AG04449 (cell line): ENCODE results near the gene UROS.

Experiments used
- CTCF ChIA-PET: fragments of 350-600 bp; formaldehyde crosslinking; extraction: SDS; loops from one replicate; lab custom pipeline; 2021; ENCODE audit warnings: antibody characterized with exemption; lab: Yijun Ruan, JAX
- POLR2A ChIA-PET: fragments of 400-600, 350-600 bp; formaldehyde crosslinking; extraction: SDS; loops from one replicate; lab custom pipeline; 2020; ENCODE audit warnings: antibody characterized with exemption, inconsistent platforms; lab: Yijun Ruan, JAX
- DNase-seq: peaks from one replicate; pipeline ENCODE4 v3.0.0-alpha.2; 2010; ENCODE audit warnings: low read depth, low spot score
- H3K4me3 ChIP-seq: 2 replicates; pipeline ENCODE4 v1.5.1; 2011; ENCODE audit warnings: low read depth, mild to moderate bottlenecking, control low read depth, low read length
- TF ChIP-seq, protein P1 (sequence below): IDR thresholded peaks from one replicate; pipeline ENCODE4 v1.5.1; 2011; ENCODE audit warnings: mild to moderate bottlenecking, moderate library complexity, low read length, control low read depth, inconsistent platforms; ENCODE audit not compliant: insufficient read depth; ENCODE audit errors: missing control alignments

UROS gene

DNA sequence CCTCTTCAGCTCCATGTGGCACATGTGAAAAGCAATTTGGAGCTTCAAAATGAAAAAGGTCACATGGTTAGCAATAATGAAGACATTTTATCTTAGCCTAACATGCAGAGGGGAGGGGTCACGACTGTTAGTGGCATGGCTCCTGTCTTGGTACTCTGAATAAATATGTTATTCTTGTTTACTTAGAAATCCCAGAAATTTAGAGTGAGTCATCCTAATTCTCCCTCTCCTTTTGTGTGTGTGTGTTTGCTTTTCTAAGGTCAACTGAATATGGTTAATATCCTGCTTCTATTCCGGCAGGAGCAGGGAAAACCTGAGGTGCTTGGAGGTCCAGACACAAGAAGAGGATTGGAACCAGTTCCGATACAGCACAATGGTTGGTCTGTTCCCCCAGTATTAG is 17.9 kb upstream of the UROS start:
- CTCF ChIA-PET: interaction anchor here (1.0 kb wide), 1 partner anchor 14 kb away, joined by 3 read pairs; no protein-coding TSS in a partner anchor
- POLR2A ChIA-PET: no interaction called here
- TF ChIP-seq, protein P1, sequence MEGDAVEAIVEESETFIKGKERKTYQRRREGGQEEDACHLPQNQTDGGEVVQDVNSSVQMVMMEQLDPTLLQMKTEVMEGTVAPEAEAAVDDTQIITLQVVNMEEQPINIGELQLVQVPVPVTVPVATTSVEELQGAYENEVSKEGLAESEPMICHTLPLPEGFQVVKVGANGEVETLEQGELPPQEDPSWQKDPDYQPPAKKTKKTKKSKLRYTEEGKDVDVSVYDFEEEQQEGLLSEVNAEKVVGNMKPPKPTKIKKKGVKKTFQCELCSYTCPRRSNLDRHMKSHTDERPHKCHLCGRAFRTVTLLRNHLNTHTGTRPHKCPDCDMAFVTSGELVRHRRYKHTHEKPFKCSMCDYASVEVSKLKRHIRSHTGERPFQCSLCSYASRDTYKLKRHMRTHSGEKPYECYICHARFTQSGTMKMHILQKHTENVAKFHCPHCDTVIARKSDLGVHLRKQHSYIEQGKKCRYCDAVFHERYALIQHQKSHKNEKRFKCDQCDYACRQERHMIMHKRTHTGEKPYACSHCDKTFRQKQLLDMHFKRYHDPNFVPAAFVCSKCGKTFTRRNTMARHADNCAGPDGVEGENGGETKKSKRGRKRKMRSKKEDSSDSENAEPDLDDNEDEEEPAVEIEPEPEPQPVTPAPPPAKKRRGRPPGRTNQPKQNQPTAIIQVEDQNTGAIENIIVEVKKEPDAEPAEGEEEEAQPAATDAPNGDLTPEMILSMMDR: no peak
- no peak for DNase-seq
- no peak overlapping the region for H3K4me3 ChIP-seq

DNA sequence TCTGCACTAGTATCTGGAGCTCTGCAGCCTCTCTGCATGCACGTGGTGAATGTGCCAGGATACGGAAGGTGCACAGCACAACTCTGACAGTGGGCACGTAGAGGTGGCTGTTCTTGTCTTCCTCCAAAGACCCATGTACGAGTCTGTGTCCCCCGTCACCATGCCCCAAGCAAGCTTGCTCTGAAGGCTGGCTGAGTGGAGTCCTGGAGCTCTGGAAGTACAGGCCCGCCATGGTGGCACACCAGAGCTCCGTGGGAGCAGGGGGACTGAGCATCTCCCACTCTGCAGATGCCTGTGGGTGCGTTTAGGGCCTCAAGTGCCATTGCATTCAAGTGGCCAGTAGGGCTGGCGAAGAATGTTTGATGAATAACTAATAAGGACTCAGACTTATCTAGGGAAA is 17.3 kb upstream of the UROS start:
- no peak overlapping the region for H3K4me3 ChIP-seq
- CTCF ChIA-PET: interaction anchor here (1.0 kb wide), 1 partner anchor 15 kb away, joined by 3 read pairs; no protein-coding TSS in a partner anchor
- TF ChIP-seq, protein P1: no peak
- POLR2A ChIA-PET: no interaction called here
- no peak for DNase-seq

DNA sequence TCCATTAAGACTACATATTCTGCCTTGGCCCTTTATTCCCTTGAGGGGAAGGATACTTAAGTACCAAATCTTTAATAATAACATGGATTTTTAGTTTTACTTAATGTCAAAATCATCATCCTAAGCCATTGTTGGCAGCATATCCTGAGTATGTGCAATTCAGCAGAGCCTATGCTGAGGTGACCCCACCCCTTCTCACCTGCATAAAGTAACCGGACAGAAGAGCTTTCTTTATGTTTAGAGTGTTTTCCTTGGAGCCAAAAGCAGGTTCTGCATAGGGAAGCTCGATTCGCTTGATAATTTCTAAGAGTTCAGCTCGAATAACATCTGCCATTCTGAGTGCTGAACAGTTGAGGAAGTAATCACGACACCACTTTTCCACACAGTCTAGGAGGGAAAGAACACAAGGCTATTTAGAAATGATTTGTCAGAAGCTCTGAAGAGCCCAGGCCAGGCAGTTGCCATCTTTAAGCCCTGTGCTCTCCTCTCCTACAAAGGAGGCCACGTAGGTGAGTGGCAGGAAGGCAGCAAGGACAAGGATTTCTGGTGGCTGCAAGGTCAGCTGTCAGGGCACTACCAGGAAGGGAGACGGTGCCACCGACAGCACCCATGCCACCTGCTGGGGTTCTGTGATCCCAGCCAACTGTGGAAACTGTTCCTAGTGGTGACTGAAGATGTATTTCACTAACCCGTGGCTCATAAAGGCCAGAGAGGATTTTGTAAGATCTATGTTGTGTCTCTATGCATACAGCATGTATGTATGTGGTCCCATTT is 15.9 kb upstream of the UROS start:
- POLR2A ChIA-PET: no interaction called here
- no peak for DNase-seq
- CTCF ChIA-PET: no interaction called here
- TF ChIP-seq, protein P1: no peak
- H3K4me3 ChIP-seq: no peak overlapping the region

DNA sequence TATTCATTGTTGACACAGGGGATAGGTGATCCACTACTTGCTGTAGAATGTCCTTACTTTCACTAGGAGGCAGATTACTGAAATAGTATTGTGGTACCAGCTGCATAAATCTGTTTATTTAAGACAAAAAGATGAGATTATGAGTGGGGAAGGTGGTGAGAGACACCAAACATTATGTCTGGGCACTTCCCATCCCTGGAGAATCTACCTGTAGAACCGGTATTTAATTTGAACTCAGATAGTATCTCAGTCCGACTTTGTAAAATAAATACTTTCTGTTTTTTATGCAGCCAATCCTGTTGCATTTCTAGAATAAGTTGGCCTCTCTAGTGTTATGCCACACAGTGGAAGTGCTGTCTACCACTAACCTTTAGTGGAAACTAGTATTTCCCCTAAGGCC is 13.7 kb upstream of the UROS start:
- TF ChIP-seq, protein P1: no peak

DNA sequence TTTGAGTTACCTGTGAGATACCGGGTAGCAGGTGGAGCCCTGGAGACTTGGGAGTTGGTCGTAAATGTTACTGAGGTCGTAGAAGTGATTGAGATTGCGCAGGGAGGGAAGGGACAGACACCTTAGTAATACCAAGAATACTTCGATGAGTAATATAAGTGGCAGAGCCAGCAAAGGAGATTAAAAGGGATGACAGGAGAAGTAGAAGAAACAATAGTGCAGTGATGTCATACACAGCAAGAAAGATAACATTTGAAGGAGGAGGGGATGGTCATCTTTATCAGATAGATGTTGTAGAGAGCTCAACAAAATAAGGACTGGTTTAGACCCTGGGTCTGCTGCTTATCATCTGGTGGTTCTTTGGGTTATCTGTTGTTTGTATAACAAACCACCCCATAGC is 5.3 kb upstream of the UROS start:
- ChIA-PET POLR2A (interaction anchor here (0.6 kb wide), 1 partner anchor 1366 kb away, joined by 3 read pairs; no protein-coding TSS in a partner anchor), CTCF (interaction anchor here (1.2 kb wide), 1 partner anchor 23 kb away, joined by 4 read pairs; no protein-coding TSS in a partner anchor)
- DNase-seq: no peak
- no peak overlapping the region for H3K4me3 ChIP-seq
- TF ChIP-seq, protein P1: no peak

More for the DNA sequence above, 13.7 kb upstream of the UROS start:
- no peak for DNase-seq
- H3K4me3 ChIP-seq: no peak overlapping the region
- ChIA-PET CTCF (no interaction called here), POLR2A (no interaction called here)

DNA sequence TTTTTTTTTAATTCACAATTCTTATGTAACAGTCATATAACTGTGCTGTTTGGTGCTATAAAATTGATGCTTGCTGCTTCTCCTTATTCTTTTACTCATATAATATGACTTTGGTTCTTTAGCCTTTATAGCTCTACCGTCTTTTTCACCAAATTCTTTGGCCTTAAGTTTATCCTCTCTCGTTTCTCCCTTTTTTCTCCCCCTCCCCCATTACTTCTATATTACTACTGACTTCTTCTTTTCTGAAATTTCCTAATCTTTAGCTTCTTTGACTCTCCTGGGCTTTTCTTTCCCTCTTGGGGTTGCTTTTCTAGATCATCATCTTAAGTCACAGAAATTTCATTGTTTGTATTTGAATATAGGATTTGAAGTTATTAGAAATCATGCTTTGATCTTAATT is 4.1 kb upstream of the UROS start:
- DNase-seq: no peak
- TF ChIP-seq, protein P1: no peak
- H3K4me3 ChIP-seq: no peak overlapping the region
- CTCF ChIA-PET: no interaction called here
- POLR2A ChIA-PET: no interaction called here
